ENCODE data around the gene C5AR2. TPM values are rescaled to one million over a fixed set of nuclear protein-coding genes. Genes with fewer than 3 reads are reported as not detected.

Gene C5AR2
- total RNA-seq, 1 donor from 2014 or later, result not detected

DNA sequence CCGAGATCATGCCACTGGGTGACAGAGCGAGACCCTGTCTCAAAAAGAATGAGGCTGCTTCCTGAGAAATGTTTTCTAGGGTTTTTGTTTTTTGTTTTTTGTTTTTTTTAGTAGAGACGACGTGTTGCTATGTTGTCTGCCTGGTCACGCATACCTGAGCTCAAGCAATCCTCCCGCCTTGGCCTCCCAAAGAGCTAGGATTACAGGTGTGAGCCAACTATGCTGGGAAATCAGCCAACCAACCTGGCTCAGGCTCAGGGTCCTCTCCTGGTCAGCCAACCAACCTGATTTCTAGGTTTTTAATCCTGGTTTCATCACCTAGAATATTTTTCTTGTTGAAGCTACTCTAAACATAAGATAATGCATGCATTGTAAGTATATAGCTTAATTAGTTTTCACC is 24.9 kb downstream of the C5AR2 start:
- Histone ChIP-seq H3K79me2 (ENCODE audit: insufficient read depth, low read length) (peaks cover 37% of the 10 kb centered on the region), H4K20me1 (ENCODE audit: insufficient read depth, low read length) (peaks cover 23% of the 10 kb centered on the region), H3K4me1 (ENCODE audit: insufficient read depth, low read length) (no peaks in the 10 kb centered on the region), H3K9me3 (ENCODE audit: insufficient read depth, low read depth, low read length) (peaks cover 2% of the 10 kb centered on the region), H3K27ac (ENCODE audit: low read depth, low read length) (no peak overlapping the region), H3K27me3 (ENCODE audit: insufficient read depth, low read length) (no peaks in the 10 kb centered on the region), H3K36me3 (ENCODE audit: insufficient read depth, low read length) (peaks cover 40% of the 10 kb centered on the region), H3K9ac (ENCODE audit: low read length) (no peak overlapping the region), H3K4me3 (ENCODE audit: insufficient read depth, low read depth, low read length) (no peak overlapping the region), H3K4me2 (ENCODE audit: low read length) (no peak overlapping the region), H2AFZ (ENCODE audit: low read depth, low read length) (no peak overlapping the region)
- Mint-ChIP-seq H3K27ac (ENCODE audit: unreplicated experiment) (no peak overlapping the region), H3K27me3 (ENCODE audit: low read depth, unreplicated experiment) (no peaks in the 10 kb centered on the region), H3K9me3 (ENCODE audit: unreplicated experiment) (no peaks in the 10 kb centered on the region), H3K36me3 (ENCODE audit: low read depth, unreplicated experiment) (peaks cover 48% of the 10 kb centered on the region), H3K4me3 (ENCODE audit: unreplicated experiment) (no peak overlapping the region), H3K4me1 (ENCODE audit: low read depth, unreplicated experiment) (no peaks in the 10 kb centered on the region)
- TF ChIP-seq CTCF (IDR thresholded peaks at IDR 0.05; ENCODE audit: insufficient read depth, low read depth, low read length) (no peak), EZH2 (IDR thresholded peaks at IDR 0.05; ENCODE audit: insufficient read depth, low read length) (no peak)
- DNase-seq (ENCODE audit: low read depth) (no peak), FAIRE-seq (no peak)

GRCh38 chr19:47357788-47358680 is 26.1 kb downstream of the C5AR2 start:
- H3K9me3 ChIP-seq (ENCODE audit: insufficient read depth, low read depth, low read length), result peaks cover 2% of the 10 kb centered on the region
- no peak for FAIRE-seq
- H3K27me3 Mint-ChIP-seq (ENCODE audit: low read depth, unreplicated experiment), result no peaks in the 10 kb centered on the region
- no peaks in the 10 kb centered on the region for H3K27me3 ChIP-seq (ENCODE audit: insufficient read depth, low read length)
- H3K36me3 ChIP-seq (ENCODE audit: insufficient read depth, low read length), result peaks cover 42% of the 10 kb centered on the region
- H3K9ac ChIP-seq (ENCODE audit: low read length), result no peak overlapping the region
- no peaks in the 10 kb centered on the region for H3K4me1 ChIP-seq (ENCODE audit: insufficient read depth, low read length)
- no peaks in the 10 kb centered on the region for H3K9me3 Mint-ChIP-seq (ENCODE audit: unreplicated experiment)
- H3K36me3 Mint-ChIP-seq (ENCODE audit: low read depth, unreplicated experiment), result peaks cover 38% of the 10 kb centered on the region
- H3K4me1 Mint-ChIP-seq (ENCODE audit: low read depth, unreplicated experiment), result no peaks in the 10 kb centered on the region
- H3K27ac Mint-ChIP-seq (ENCODE audit: unreplicated experiment), result no peak overlapping the region
- H3K4me3 ChIP-seq (ENCODE audit: insufficient read depth, low read depth, low read length), result no peak overlapping the region
- H3K4me2 ChIP-seq (ENCODE audit: low read length), result no peak overlapping the region
- no peak for TF ChIP-seq EZH2 (IDR thresholded peaks at IDR 0.05; ENCODE audit: insufficient read depth, low read length)
- TF ChIP-seq CTCF (IDR thresholded peaks at IDR 0.05; ENCODE audit: insufficient read depth, low read depth, low read length), result no peak
- H3K4me3 Mint-ChIP-seq (ENCODE audit: unreplicated experiment), result no peak overlapping the region
- no peak overlapping the region for H2AFZ ChIP-seq (ENCODE audit: low read depth, low read length)
- H3K27ac ChIP-seq (ENCODE audit: low read depth, low read length), result no peak overlapping the region
- DNase-seq (ENCODE audit: low read depth), result no peak
- H4K20me1 ChIP-seq (ENCODE audit: insufficient read depth, low read length), result peaks cover 22% of the 10 kb centered on the region
- peaks cover 27% of the 10 kb centered on the region for H3K79me2 ChIP-seq (ENCODE audit: insufficient read depth, low read length)

DNA sequence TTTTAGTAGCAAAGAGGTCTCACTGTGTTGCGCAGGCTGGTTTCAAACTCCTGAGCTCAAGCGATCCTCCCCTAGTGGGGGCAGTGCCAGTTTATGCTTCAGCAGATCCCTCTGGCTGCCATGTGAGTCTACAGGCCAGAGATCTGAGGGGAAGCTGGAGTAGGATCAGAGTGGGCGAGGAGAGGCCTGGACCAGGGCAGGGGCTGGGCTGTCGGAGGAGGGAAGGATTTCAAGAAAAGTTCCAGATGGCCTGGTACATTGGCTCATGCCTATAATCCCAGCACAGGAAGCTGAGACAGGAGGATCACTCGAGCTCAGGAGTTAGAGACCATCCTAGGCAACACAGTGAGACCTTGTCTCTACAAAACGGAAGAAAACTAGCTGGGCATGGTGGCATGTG is 27.0 kb downstream of the C5AR2 start:
- Histone ChIP-seq H3K27me3 (ENCODE audit: insufficient read depth, low read length) (no peaks in the 10 kb centered on the region), H3K27ac (ENCODE audit: low read depth, low read length) (no peak overlapping the region), H3K9me3 (ENCODE audit: insufficient read depth, low read depth, low read length) (peaks cover 2% of the 10 kb centered on the region), H4K20me1 (ENCODE audit: insufficient read depth, low read length) (peaks cover 29% of the 10 kb centered on the region), H3K4me1 (ENCODE audit: insufficient read depth, low read length) (peaks cover 2% of the 10 kb centered on the region), H3K4me2 (ENCODE audit: low read length) (no peak overlapping the region), H3K4me3 (ENCODE audit: insufficient read depth, low read depth, low read length) (no peak overlapping the region), H3K36me3 (ENCODE audit: insufficient read depth, low read length) (peaks cover 41% of the 10 kb centered on the region), H3K9ac (ENCODE audit: low read length) (no peak overlapping the region), H3K79me2 (ENCODE audit: insufficient read depth, low read length) (peaks cover 19% of the 10 kb centered on the region), H2AFZ (ENCODE audit: low read depth, low read length) (no peak overlapping the region)
- H3K9me3 Mint-ChIP-seq (ENCODE audit: unreplicated experiment), result no peaks in the 10 kb centered on the region
- no peak for DNase-seq (ENCODE audit: low read depth)
- H3K4me3 Mint-ChIP-seq (ENCODE audit: unreplicated experiment), result no peak overlapping the region
- no peaks in the 10 kb centered on the region for H3K27me3 Mint-ChIP-seq (ENCODE audit: low read depth, unreplicated experiment)
- FAIRE-seq, result no peak
- H3K4me1 Mint-ChIP-seq (ENCODE audit: low read depth, unreplicated experiment), result no peaks in the 10 kb centered on the region
- H3K36me3 Mint-ChIP-seq (ENCODE audit: low read depth, unreplicated experiment), result peaks cover 36% of the 10 kb centered on the region
- H3K27ac Mint-ChIP-seq (ENCODE audit: unreplicated experiment), result no peak overlapping the region
- TF ChIP-seq CTCF (IDR thresholded peaks at IDR 0.05; ENCODE audit: insufficient read depth, low read depth, low read length) (no peak), EZH2 (IDR thresholded peaks at IDR 0.05; ENCODE audit: insufficient read depth, low read length) (no peak)

Data from astrocyte (in vitro differentiated cells and primary cell).